Measurements from ENCODE around the gene HMMR. TPM values are rescaled to one million over a fixed set of nuclear protein-coding genes. Genes with fewer than 3 reads are reported as not detected.
"Not testable (repeated sequence)": the region's sequence is repeated elsewhere in the genome, so short reads cannot be mapped to it uniquely, and the experiment has no call there.

HMMR gene
- 31.1 TPM for polyA plus RNA-seq (2012; ENCODE audit: low read depth, missing spikeins)

DNA sequence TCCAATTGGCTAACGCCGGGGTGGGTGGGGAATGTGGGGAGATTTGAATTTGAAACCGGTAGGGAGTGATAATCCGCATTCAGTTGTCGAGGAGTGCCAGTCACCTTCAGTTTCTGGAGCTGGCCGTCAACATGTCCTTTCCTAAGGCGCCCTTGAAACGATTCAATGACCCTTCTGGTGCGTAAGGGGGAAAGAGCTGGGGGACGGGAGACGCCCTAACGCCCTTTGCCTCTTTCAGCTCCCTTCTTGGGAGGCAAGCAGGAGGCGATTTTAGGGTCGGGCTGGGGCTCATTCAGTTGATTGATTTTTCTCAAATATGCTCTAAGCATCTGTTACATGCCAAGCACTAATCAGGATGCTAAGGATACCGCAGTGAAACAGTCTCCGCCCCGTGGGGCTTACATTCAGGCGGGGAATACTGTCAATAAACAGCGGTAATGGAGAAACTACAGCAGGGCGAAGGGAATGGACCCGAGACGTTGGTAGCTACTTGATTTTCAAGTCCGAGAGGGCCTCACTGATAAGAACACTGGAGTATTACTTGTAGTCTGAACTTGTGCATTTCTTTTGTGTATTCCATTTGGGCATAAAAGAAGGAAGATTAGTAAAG is at the start of gene HMMR:
Gene HMMR (plus strand): TSS at position 71 of the 610 bp plus-strand sequence. CDS start 61 bp downstream, at position 132.
- peak; percentile 13 for FAIRE-seq
- TF ChIP-seq TAF1 (IDR thresholded peaks at IDR 0.05; ENCODE audit: low read depth, low read length), result no peak
- peak; percentile 83 for TF ChIP-seq POLR2A (IDR thresholded peaks at IDR 0.05; ENCODE audit: low read depth, low read length)
- TF ChIP-seq POU2F2 (IDR thresholded peaks at IDR 0.05; ENCODE audit: low read depth, low read length), result 0 out of 2 replicates have a peak, but pooled peaks have one; percentile 13
- TF ChIP-seq POLR2AphosphoS5 (IDR thresholded peaks at IDR 0.05; ENCODE audit: low read depth, low read length), result peak; percentile 64; the same call in 1 of the 2 replicates
- TF ChIP-seq PAX5 (IDR thresholded peaks at IDR 0.05; ENCODE audit: insufficient read depth, low read length, severe bottlenecking), result no peak
- no peak for DNase-seq (ENCODE audit: insufficient read length, low spot score)

GRCh38 chr5:163415673-163416072 is 44.8 kb upstream of the HMMR start:
- not testable (repeated sequence) for DNase-seq (ENCODE audit: insufficient read length, low spot score)

DNA sequence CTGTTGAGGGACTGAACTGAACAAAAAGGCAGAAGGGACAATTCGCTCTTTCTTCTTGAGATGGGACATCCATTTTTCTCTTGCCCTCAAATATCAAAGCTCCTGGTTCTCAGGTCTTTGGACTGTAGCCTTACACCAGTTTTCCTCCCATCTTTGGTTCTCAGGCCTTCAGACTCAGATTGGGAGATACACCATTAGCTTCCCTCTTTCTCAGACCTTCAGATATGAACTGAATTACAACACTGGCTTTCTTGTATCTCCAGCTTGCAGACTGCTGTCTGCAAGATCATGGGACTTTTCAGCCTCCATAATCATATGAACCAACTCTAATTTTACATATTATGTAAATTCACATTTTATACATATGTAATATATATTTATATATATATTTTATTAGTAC is 35.6 kb upstream of the HMMR start:
- TF ChIP-seq POLR2AphosphoS5 (IDR thresholded peaks at IDR 0.05; ENCODE audit: low read depth, low read length), result no peak
- TF ChIP-seq PAX5 (IDR thresholded peaks at IDR 0.05; ENCODE audit: insufficient read depth, low read length, severe bottlenecking), result no peak
- TF ChIP-seq POLR2A (IDR thresholded peaks at IDR 0.05; ENCODE audit: low read depth, low read length), result no peak
- DNase-seq (ENCODE audit: insufficient read length, low spot score) (no peak), FAIRE-seq (no peak)

More at GRCh38 chr5:163415673-163416072, 44.8 kb upstream of the HMMR start:
- not testable (repeated sequence) for FAIRE-seq

GRCh38 chr5:163426128-163426527 is 34.3 kb upstream of the HMMR start:
- not testable (repeated sequence) for DNase-seq (ENCODE audit: insufficient read length, low spot score)
- peak; percentile 77 for TF ChIP-seq SPI1 (IDR thresholded peaks at IDR 0.05; ENCODE audit: low read depth, low read length)

DNA sequence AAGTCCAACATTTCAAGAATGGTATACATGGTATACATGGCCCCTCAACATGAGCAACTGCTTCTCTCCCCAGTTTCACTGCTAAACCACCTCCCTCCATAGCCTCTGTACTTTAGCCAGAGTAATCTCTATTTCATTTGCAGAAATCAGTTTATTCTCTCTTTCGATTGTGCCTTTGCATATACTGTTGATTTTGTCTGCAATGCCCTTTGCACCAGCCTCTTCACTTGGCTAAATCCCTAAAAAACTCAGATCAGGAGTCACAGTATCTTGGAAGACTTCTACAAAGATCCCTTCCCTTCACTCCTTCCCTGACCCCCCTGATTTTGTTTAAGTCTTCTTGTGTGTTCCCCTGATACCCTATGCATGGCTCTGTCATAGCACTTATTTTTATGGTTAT is 27.9 kb upstream of the HMMR start:
- FAIRE-seq, result no peak
- no peak for DNase-seq (ENCODE audit: insufficient read length, low spot score)
- TF ChIP-seq POLR2A (IDR thresholded peaks at IDR 0.05; ENCODE audit: low read depth, low read length) (no peak), PAX5 (IDR thresholded peaks at IDR 0.05; ENCODE audit: insufficient read depth, low read length, severe bottlenecking) (no peak), POLR2AphosphoS5 (IDR thresholded peaks at IDR 0.05; ENCODE audit: low read depth, low read length) (no peak)

More at GRCh38 chr5:163426128-163426527, 34.3 kb upstream of the HMMR start:
- FAIRE-seq, result not testable (repeated sequence)

- no peak for TF ChIP-seq TAF1 (IDR thresholded peaks at IDR 0.05; ENCODE audit: low read depth, low read length)
- DNase-seq (ENCODE audit: insufficient read length, low spot score), result no peak
- no peak for FAIRE-seq
Measured at GRCh38 chr5:163433271-163433670, 27.2 kb upstream of the HMMR start.

DNA sequence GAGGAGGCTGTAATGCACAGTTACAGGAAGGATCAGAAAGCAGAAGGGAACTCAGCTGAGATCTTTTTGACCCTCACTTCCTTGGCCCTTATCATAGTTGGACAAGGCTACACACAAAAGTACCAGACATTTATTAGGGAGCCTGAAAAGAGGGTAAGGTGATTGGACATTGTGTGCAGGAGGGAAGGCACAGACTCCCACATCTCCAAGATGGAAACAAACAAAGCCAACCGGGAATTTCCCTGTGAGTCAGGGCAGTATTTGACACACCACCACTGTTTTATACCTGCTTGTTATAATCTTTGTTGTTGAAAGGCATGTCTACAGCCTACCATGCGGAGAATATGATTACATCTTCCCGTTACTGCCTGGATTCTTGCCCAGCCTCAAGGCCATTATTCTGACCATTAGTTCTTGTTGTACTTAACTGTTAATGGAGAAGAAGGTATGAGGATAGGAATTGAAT is 26.0 kb upstream of the HMMR start:
- FAIRE-seq, result no peak
- DNase-seq (ENCODE audit: insufficient read length, low spot score), result no peak
- TF ChIP-seq PAX5 (IDR thresholded peaks at IDR 0.05; ENCODE audit: insufficient read depth, low read length, severe bottlenecking) (no peak), SPI1 (IDR thresholded peaks at IDR 0.05; ENCODE audit: low read depth, low read length) (no peak), TAF1 (IDR thresholded peaks at IDR 0.05; ENCODE audit: low read depth, low read length) (no peak), POU2F2 (IDR thresholded peaks at IDR 0.05; ENCODE audit: low read depth, low read length) (no peak), POLR2A (IDR thresholded peaks at IDR 0.05; ENCODE audit: low read depth, low read length) (no peak), POLR2AphosphoS5 (IDR thresholded peaks at IDR 0.05; ENCODE audit: low read depth, low read length) (no peak)

DNA sequence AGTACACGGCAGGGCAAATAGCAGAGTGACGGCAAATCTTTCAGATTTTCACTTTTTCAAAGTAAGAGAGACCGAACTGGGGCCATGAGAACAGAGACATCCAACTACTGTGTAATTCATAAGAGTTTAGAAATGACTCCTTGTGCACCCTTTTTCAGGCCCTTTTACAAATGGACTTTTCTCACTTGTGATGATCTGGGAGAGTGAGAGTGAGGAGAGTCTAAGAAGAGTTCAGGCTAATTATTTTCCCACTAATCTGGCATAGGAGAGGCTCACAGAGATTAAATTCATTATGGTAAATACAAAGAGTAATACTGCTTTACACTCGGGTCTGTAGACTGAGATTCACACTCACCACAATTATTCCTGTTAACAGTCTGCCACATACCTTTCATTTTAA is 23.9 kb upstream of the HMMR start:
- DNase-seq (ENCODE audit: insufficient read length, low spot score) (no peak), FAIRE-seq (no peak)
- no peak for TF ChIP-seq POLR2A (IDR thresholded peaks at IDR 0.05; ENCODE audit: low read depth, low read length)

DNA sequence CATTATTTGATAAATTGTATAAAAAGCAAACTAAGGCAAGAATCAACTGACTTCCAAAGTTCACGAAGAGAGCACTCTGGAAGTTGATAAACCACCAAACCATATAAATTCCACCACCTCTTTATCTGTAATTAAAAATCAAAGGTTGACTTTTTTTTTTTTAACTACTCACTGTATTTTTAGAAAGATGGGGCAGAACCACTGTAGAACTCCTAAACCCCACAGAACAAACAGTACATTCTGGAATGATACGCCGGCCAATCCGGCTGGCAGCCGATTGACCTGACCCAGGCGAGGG is 23.5 kb upstream of the HMMR start:
- FAIRE-seq, result no peak
- DNase-seq (ENCODE audit: insufficient read length, low spot score), result no peak
- TF ChIP-seq POLR2A (IDR thresholded peaks at IDR 0.05; ENCODE audit: low read depth, low read length) (peak; percentile 84; the same call in 1 of the 2 replicates), POLR2AphosphoS5 (IDR thresholded peaks at IDR 0.05; ENCODE audit: low read depth, low read length) (no peak)

- FAIRE-seq (peak; percentile 98), DNase-seq (ENCODE audit: insufficient read length, low spot score) (peak; percentile 79)
- no peak for TF ChIP-seq PAX5 (IDR thresholded peaks at IDR 0.05; ENCODE audit: insufficient read depth, low read length, severe bottlenecking)
- no peak for TF ChIP-seq POU2F2 (IDR thresholded peaks at IDR 0.05; ENCODE audit: low read depth, low read length)
- peak; percentile 98 for TF ChIP-seq POLR2A (IDR thresholded peaks at IDR 0.05; ENCODE audit: low read depth, low read length)
- TF ChIP-seq TAF1 (IDR thresholded peaks at IDR 0.05; ENCODE audit: low read depth, low read length), result peak; percentile 90
- TF ChIP-seq POLR2AphosphoS5 (IDR thresholded peaks at IDR 0.05; ENCODE audit: low read depth, low read length), result peak; percentile 98
- TF ChIP-seq SPI1 (IDR thresholded peaks at IDR 0.05; ENCODE audit: low read depth, low read length), result peak; percentile 82
Measured at GRCh38 chr5:163437309-163438182, 22.9 kb upstream of the HMMR start, which contains the start of gene CCNG1. CCNG1 (plus strand) TSS chr5:163437595; CDS start chr5:163439257, 1,662 bp downstream.

GRCh38 chr5:163439092-163439425 is 21.4 kb upstream of the HMMR start:
- DNase-seq (ENCODE audit: insufficient read length, low spot score) (no peak), FAIRE-seq (no peak)
- TF ChIP-seq SPI1 (IDR thresholded peaks at IDR 0.05; ENCODE audit: low read depth, low read length) (no peak), TAF1 (IDR thresholded peaks at IDR 0.05; ENCODE audit: low read depth, low read length) (no peak), POLR2A (IDR thresholded peaks at IDR 0.05; ENCODE audit: low read depth, low read length) (0 out of 2 replicates have a peak, but pooled peaks have one; percentile 31), PAX5 (IDR thresholded peaks at IDR 0.05; ENCODE audit: insufficient read depth, low read length, severe bottlenecking) (no peak)

Measured in GM12891 (cell line).